ENCODE data around the gene SETSIP. TPM values are rescaled to one million over a fixed set of nuclear protein-coding genes. Genes with fewer than 3 reads are reported as not detected.
A peak's percentile ranks its signal among the peaks of the same experiment; 100 is the strongest.

The SETSIP gene
- total and polyA plus RNA-seq, 2 of the 8 experiments (the other 6 are each of a cell fraction or from before 2014, with no cell fraction given), result 0.14 TPM; not detected in 1

GRCh38 chr1:92040971-92041370 lies 34.2 kb downstream of the SETSIP start:
- Histone ChIP-seq H4K8ac (ENCODE audit: extremely low read depth, insufficient read depth, low read length) (no peak overlapping the region), H3K4me2 (ENCODE audit: insufficient read depth in 1 of 2, low read depth in 2 of 2, low read length in 2 of 2) (no peak overlapping the region), H4K91ac (replicated peaks; ENCODE audit: insufficient read length, low read length) (no peak overlapping the region), H3K9ac (replicated peaks in 1 of 4; ENCODE audit: extremely low read depth in 1 of 4, low read depth in 3 of 4, low read length in 3 of 4) (no peak overlapping the region), H3K14ac (ENCODE audit: insufficient read length) (no peak overlapping the region), H3K4me3 (ENCODE audit: extremely low read depth in 1 of 4, insufficient read depth in 2 of 4, low read depth in 3 of 4, low read length in 4 of 4) (no peak overlapping the region), H4K5ac (ENCODE audit: insufficient read length, low read depth, low read length) (no peak overlapping the region), H2BK15ac (ENCODE audit: low read length) (no peak overlapping the region), H3K36me3 (ENCODE audit: control insufficient read depth in 2 of 4, insufficient read depth in 4 of 4, low read length in 3 of 4) (no peaks in the 10 kb centered on the region), H3K79me2 (ENCODE audit: control insufficient read depth in 1 of 2, insufficient read depth in 2 of 2, low read length in 2 of 2) (no peaks in the 10 kb centered on the region), H3K23me2 (ENCODE audit: low read depth, low read length) (no peaks in the 10 kb centered on the region), H3K4ac (replicated peaks; ENCODE audit: insufficient read length, low read depth, low read length) (no peak overlapping the region), H2AK5ac (ENCODE audit: low read depth, low read length) (no peak overlapping the region), H2BK20ac (ENCODE audit: low read length) (no peak overlapping the region), H3K9me3 (ENCODE audit: insufficient read depth in 2 of 2, low read depth in 1 of 2, low read length in 1 of 2) (no peaks in the 10 kb centered on the region), H3K27me3 (replicated peaks in 1 of 4; ENCODE audit: control insufficient read depth in 3 of 4, extremely low read depth in 1 of 4, insufficient read depth in 3 of 4, low read length in 3 of 4) (peaks cover 0 to 1% (median 0%) of the 10 kb centered on the region in 4 experiments; a peak in 1 of 7 replicates), H3K4me1 (replicated peaks in 1 of 4; ENCODE audit: control insufficient read depth in 3 of 4, insufficient read depth in 4 of 4, low read length in 3 of 4) (no peaks in the 10 kb centered on the region), H2BK120ac (replicated peaks; ENCODE audit: low read depth, low read length) (no peak overlapping the region), H3K56ac (replicated peaks; ENCODE audit: insufficient read length, low read depth, low read length) (no peak overlapping the region), H2AFZ (ENCODE audit: low read length) (no peak overlapping the region), H3K23ac (ENCODE audit: insufficient read length) (no peak overlapping the region), H3K18ac (ENCODE audit: extremely low read depth, low read length) (no peak overlapping the region), H2BK12ac (ENCODE audit: low read depth, low read length) (no peak overlapping the region), H2BK5ac (ENCODE audit: low read depth, low read length) (no peak overlapping the region), H4K20me1 (replicated peaks in 1 of 2; ENCODE audit: control insufficient read depth in 1 of 2, insufficient read depth in 2 of 2, low read length in 2 of 2) (no peaks in the 10 kb centered on the region), H3K79me1 (ENCODE audit: low read depth, low read length) (no peaks in the 10 kb centered on the region), H3K27ac (ENCODE audit: low read depth, low read length) (no peak overlapping the region)
- ChIA-PET CTCF (ENCODE audit: partially characterized antibody) (interaction anchor here (0.8 to 1.4 kb wide), 3 partner anchors 10 to 170 kb away, joined by 3 to 5 read pairs (median 3); no protein-coding TSS in a partner anchor), POLR2A (ENCODE audit: partially characterized antibody) (interaction anchor here (1.3 kb wide), 1 partner anchor 10 kb away, joined by 5 read pairs; no protein-coding TSS in a partner anchor)
- no peak for FAIRE-seq
- TF ChIP-seq RAD21 (IDR thresholded peaks at IDR 0.05 in 1 of 2, conservative IDR thresholded peaks at IDR 0.05 in 1 of 2; ENCODE audit: low read depth in 2 of 2, low read length in 2 of 2) (peak in 1 of 2 experiments; percentile 20; a peak in 2 of 4 replicates), YY1 (IDR thresholded peaks at IDR 0.05; ENCODE audit: low read depth, low read length) (no peak), JUN (IDR thresholded peaks at IDR 0.05; ENCODE audit: low read depth, low read length) (no peak), TAF7 (optimal IDR thresholded peaks at IDR 0.05; ENCODE audit: borderline replicate concordance, low read depth, low read length) (no peak), ATF3 (IDR thresholded peaks at IDR 0.05; ENCODE audit: insufficient read depth, low read depth, low read length) (no peak)
- WGBS, 2 experiments (ENCODE audit: extremely low coverage in 1 of 2, insufficient coverage in 1 of 2, insufficient read length in 1 of 2, insufficient replicate concordance in 2 of 2, low coverage in 1 of 2, low lambda C conversion rate in 2 of 2, missing lambda C conversion rate in 1 of 2), result 79% methylated on average over 1 of the region's 1 CpG; no CpG with 5 or more reads in 1 of the 2 experiments
- no peak for DNase-seq (ENCODE audit: low read depth in 1 of 2, low spot score in 2 of 2)

Measured in H1 (cell line).